ENCODE data around the gene RNF151. TPM values are rescaled to one million over a fixed set of nuclear protein-coding genes. Genes with fewer than 3 reads are reported as not detected.
A peak's percentile ranks its signal among the peaks of the same experiment; 100 is the strongest.

Gene RNF151
- total and polyA plus RNA-seq, 2 of the 13 experiments (the other 11 are each of a cell fraction or from before 2014, with no cell fraction given): not detected

GRCh38 chr16:2003827-2004641, 37.4 kb downstream of the RNF151 start (continued):
- TF ChIP-seq PRDM15 (CRISPR knock-in tag; IDR thresholded peaks at IDR 0.05) (no peak), CHD4 (IDR thresholded peaks at IDR 0.05; ENCODE audit: borderline replicate concordance, low read length) (no peak), NFE2L1 (CRISPR knock-in tag; IDR thresholded peaks at IDR 0.05; ENCODE audit: borderline replicate concordance) (no peak), ZNF263 (CRISPR knock-in tag; IDR thresholded peaks at IDR 0.05) (no peak), RXRB (CRISPR knock-in tag; IDR thresholded peaks at IDR 0.05; ENCODE audit: borderline replicate concordance) (peak; percentile 75; the same call in 1 of the 2 replicates), RNF2 (conservative IDR thresholded peaks at IDR 0.05; ENCODE audit: low read depth) (no peak), ZBTB8A (CRISPR knock-in tag; IDR thresholded peaks at IDR 0.05; ENCODE audit: borderline replicate concordance, low read depth) (no peak), MXI1 (IDR thresholded peaks at IDR 0.05; ENCODE audit: borderline replicate concordance, low read depth, low read length) (peak; percentile 94; the same call in 1 of the 3 replicates), NFYC (CRISPR knock-in tag; IDR thresholded peaks at IDR 0.05) (no peak; the same call in 1 of the 2 replicates), MYPOP (CRISPR knock-in tag; IDR thresholded peaks at IDR 0.05) (no peak), ZNF414 (CRISPR knock-in tag; IDR thresholded peaks at IDR 0.05) (no peak), NR2C2 (CRISPR knock-in tag; IDR thresholded peaks at IDR 0.05; ENCODE audit: borderline replicate concordance) (peak; percentile 37; the same call in 1 of the 2 replicates), KLF16 (CRISPR knock-in tag; IDR thresholded peaks at IDR 0.05) (peak in 1 of 2 experiments; percentile 94; a peak in 2 of 4 replicates), ZNF670 (CRISPR knock-in tag; IDR thresholded peaks at IDR 0.05; ENCODE audit: borderline replicate concordance) (no peak), ZBTB34 (CRISPR knock-in tag; IDR thresholded peaks at IDR 0.05) (no peak), MTERF4 (CRISPR knock-in tag; IDR thresholded peaks at IDR 0.05) (no peak)
- TF ChIP-seq, protein P1, sequence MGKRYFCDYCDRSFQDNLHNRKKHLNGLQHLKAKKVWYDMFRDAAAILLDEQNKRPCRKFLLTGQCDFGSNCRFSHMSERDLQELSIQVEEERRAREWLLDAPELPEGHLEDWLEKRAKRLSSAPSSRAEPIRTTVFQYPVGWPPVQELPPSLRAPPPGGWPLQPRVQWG (CRISPR knock-in tag; IDR thresholded peaks at IDR 0.05; ENCODE audit: borderline replicate concordance, low read depth): no peak
- TF ChIP-seq, protein P2, sequence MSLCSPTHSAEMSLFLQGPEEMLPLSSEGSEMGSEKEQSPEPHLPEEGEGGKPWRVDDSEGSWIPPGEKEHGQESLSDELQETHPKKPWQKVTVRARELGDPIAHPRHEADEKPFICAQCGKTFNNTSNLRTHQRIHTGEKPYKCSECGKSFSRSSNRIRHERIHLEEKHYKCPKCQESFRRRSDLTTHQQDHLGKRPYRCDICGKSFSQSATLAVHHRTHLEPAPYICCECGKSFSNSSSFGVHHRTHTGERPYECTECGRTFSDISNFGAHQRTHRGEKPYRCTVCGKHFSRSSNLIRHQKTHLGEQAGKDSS (CRISPR knock-in tag; IDR thresholded peaks at IDR 0.05; ENCODE audit: borderline replicate concordance, low read depth): no peak

Data from HepG2 (cell line).